Measurements from ENCODE around the gene TOP2A.

The TOP2A gene

GRCh38 chr17:40349895-40350688, 67.6 kb downstream of the TOP2A start:
- peaks cover 30% of the 10 kb centered on the region for H3K79me1 ChIP-seq (ENCODE audit: low read length)
- H2BK5ac ChIP-seq (ENCODE audit: low read length): peak overlapping the region; percentile 46
- no peak overlapping the region for H3K4ac ChIP-seq (ENCODE audit: low read depth, low read length)
- peaks cover 33% of the 10 kb centered on the region for H3K4me1 ChIP-seq (ENCODE audit: control insufficient read depth, low read depth, low read length)
- DNase-seq: peak; percentile 97
- H3K4me2 ChIP-seq (ENCODE audit: low read length): no peak overlapping the region
- H4K8ac ChIP-seq (ENCODE audit: low read depth, low read length): no peak overlapping the region
- peak overlapping the region; percentile 69 for H3K56ac ChIP-seq (ENCODE audit: low read length)
- WGBS (ENCODE audit: extremely low coverage, insufficient coverage, low lambda C conversion rate): no CpG with 5 or more reads among the region's 19 CpGs
- no peak overlapping the region for H3K27ac ChIP-seq (ENCODE audit: low read depth, low read length)
- no peaks in the 10 kb centered on the region for H3K27me3 ChIP-seq (ENCODE audit: insufficient read depth, low read length, poor library complexity)
- no peak overlapping the region for H3K18ac ChIP-seq (ENCODE audit: low read length)
- H3K4me3 ChIP-seq (ENCODE audit: low read length): no peak overlapping the region
- peak overlapping the region; percentile 4 for H3K23ac ChIP-seq (ENCODE audit: low read length)
- peaks cover 30% of the 10 kb centered on the region for H3K79me2 ChIP-seq (ENCODE audit: control insufficient read depth, insufficient read depth, low read length)
- no peak overlapping the region for H4K5ac ChIP-seq (ENCODE audit: low read length)
- H2AK5ac ChIP-seq (ENCODE audit: low read length): peak overlapping the region; percentile 13
- no peak overlapping the region for H2BK15ac ChIP-seq (replicated peaks; ENCODE audit: low read depth)
- no peak overlapping the region for H3K9ac ChIP-seq (ENCODE audit: low read length)
- H3K36me3 ChIP-seq (ENCODE audit: control insufficient read depth, insufficient read depth, low read length): peaks cover 4% of the 10 kb centered on the region
- H2BK120ac ChIP-seq (ENCODE audit: low read depth, low read length): no peak overlapping the region

DNA sequence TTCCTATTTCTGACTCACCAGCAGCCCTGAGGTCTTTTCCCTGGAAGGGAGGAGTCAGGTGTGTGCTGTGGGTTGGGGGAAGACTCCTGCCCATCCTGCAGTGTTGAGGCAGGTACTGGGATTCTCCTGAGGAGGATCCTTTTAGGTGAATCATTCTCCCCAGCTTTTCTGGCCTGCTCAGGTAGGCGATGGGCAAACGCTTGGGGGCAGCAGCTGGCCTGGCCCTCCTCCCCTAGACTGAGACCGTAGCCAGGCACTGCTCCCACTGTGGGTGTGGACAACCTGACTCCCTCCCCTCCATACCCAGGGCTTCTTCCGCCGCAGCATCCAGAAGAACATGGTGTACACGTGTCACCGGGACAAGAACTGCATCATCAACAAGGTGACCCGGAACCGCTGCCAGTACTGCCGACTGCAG, 68.2 kb downstream of the TOP2A start:
- no CpG with 5 or more reads among the region's 10 CpGs for WGBS (ENCODE audit: extremely low coverage, insufficient coverage, low lambda C conversion rate)
- H3K4me2 ChIP-seq (ENCODE audit: low read length): no peak overlapping the region
- H2BK120ac ChIP-seq (ENCODE audit: low read depth, low read length): no peak overlapping the region
- H3K23ac ChIP-seq (ENCODE audit: low read length): no peak overlapping the region
- no peaks in the 10 kb centered on the region for H3K27me3 ChIP-seq (ENCODE audit: insufficient read depth, low read length, poor library complexity)
- no peak overlapping the region for H3K18ac ChIP-seq (ENCODE audit: low read length)
- no peak overlapping the region for H2BK5ac ChIP-seq (ENCODE audit: low read length)
- H4K5ac ChIP-seq (ENCODE audit: low read length): no peak overlapping the region
- no peak overlapping the region for H2BK15ac ChIP-seq (replicated peaks; ENCODE audit: low read depth)
- no peak overlapping the region for H3K4me3 ChIP-seq (ENCODE audit: low read length)
- peaks cover 30% of the 10 kb centered on the region for H3K79me1 ChIP-seq (ENCODE audit: low read length)
- no peak overlapping the region for H2AK5ac ChIP-seq (ENCODE audit: low read length)
- DNase-seq: no peak
- no peak overlapping the region for H3K9ac ChIP-seq (ENCODE audit: low read length)
- peaks cover 38% of the 10 kb centered on the region for H3K4me1 ChIP-seq (ENCODE audit: control insufficient read depth, low read depth, low read length)
- no peak overlapping the region for H3K4ac ChIP-seq (ENCODE audit: low read depth, low read length)
- H3K36me3 ChIP-seq (ENCODE audit: control insufficient read depth, insufficient read depth, low read length): peaks cover 4% of the 10 kb centered on the region
- H3K27ac ChIP-seq (ENCODE audit: low read depth, low read length): no peak overlapping the region
- H3K79me2 ChIP-seq (ENCODE audit: control insufficient read depth, insufficient read depth, low read length): peaks cover 30% of the 10 kb centered on the region
- no peak overlapping the region for H4K8ac ChIP-seq (ENCODE audit: low read depth, low read length)
- peak overlapping the region; percentile 51 for H3K56ac ChIP-seq (ENCODE audit: low read length)

GRCh38 chr17:40348562-40349476, 68.9 kb downstream of the TOP2A start:
- Histone ChIP-seq H4K5ac (ENCODE audit: low read length) (no peak overlapping the region), H2BK5ac (ENCODE audit: low read length) (no peak overlapping the region), H2AK5ac (ENCODE audit: low read length) (peak overlapping the region; percentile 23), H2BK15ac (replicated peaks; ENCODE audit: low read depth) (no peak overlapping the region), H3K4ac (ENCODE audit: low read depth, low read length) (no peak overlapping the region), H3K4me1 (ENCODE audit: control insufficient read depth, low read depth, low read length) (peaks cover 41% of the 10 kb centered on the region), H3K4me2 (ENCODE audit: low read length) (no peak overlapping the region), H3K36me3 (ENCODE audit: control insufficient read depth, insufficient read depth, low read length) (peaks cover 4% of the 10 kb centered on the region), H3K27me3 (ENCODE audit: insufficient read depth, low read length, poor library complexity) (no peaks in the 10 kb centered on the region), H3K56ac (ENCODE audit: low read length) (peak overlapping the region; percentile 65), H3K18ac (ENCODE audit: low read length) (no peak overlapping the region), H3K4me3 (ENCODE audit: low read length) (no peak overlapping the region), H2BK120ac (ENCODE audit: low read depth, low read length) (no peak overlapping the region), H3K9ac (ENCODE audit: low read length) (peak overlapping the region; percentile 30), H3K23ac (ENCODE audit: low read length) (no peak overlapping the region), H4K8ac (ENCODE audit: low read depth, low read length) (no peak overlapping the region), H3K27ac (ENCODE audit: low read depth, low read length) (no peak overlapping the region), H3K79me1 (ENCODE audit: low read length) (peaks cover 30% of the 10 kb centered on the region), H3K79me2 (ENCODE audit: control insufficient read depth, insufficient read depth, low read length) (peaks cover 32% of the 10 kb centered on the region)
- no peak for DNase-seq
- no CpG with 5 or more reads among the region's 17 CpGs for WGBS (ENCODE audit: extremely low coverage, insufficient coverage, low lambda C conversion rate)

DNA sequence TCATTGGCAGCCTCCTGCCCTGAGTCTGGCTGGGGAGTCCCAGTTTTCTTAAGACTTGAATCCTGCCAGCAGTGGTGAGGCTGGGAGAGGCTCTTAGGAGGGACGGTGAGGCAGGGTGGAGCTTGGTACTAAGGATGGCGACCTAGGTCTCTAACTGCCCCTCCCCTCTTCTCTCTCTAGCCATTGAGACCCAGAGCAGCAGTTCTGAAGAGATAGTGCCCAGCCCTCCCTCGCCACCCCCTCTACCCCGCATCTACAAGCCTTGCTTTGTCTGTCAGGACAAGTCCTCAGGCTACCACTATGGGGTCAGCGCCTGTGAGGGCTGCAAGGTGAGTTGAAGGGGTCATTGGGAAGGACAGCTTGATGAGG, 69.6 kb downstream of the TOP2A start:
- no peak overlapping the region for H4K5ac ChIP-seq (ENCODE audit: low read length)
- no peak for DNase-seq
- WGBS (ENCODE audit: extremely low coverage, insufficient coverage, low lambda C conversion rate): no CpG with 5 or more reads among the region's 5 CpGs
- peak overlapping the region; percentile 6 for H2BK5ac ChIP-seq (ENCODE audit: low read length)
- peak overlapping the region; percentile 2 for H2BK120ac ChIP-seq (ENCODE audit: low read depth, low read length)
- peak overlapping the region; percentile 76 for H2AK5ac ChIP-seq (ENCODE audit: low read length)
- no peak overlapping the region for H3K4me3 ChIP-seq (ENCODE audit: low read length)
- H4K8ac ChIP-seq (ENCODE audit: low read depth, low read length): no peak overlapping the region
- H3K18ac ChIP-seq (ENCODE audit: low read length): no peak overlapping the region
- peak overlapping the region; percentile 83 for H3K56ac ChIP-seq (ENCODE audit: low read length)
- H2BK15ac ChIP-seq (replicated peaks; ENCODE audit: low read depth): no peak overlapping the region
- H3K4ac ChIP-seq (ENCODE audit: low read depth, low read length): no peak overlapping the region
- no peaks in the 10 kb centered on the region for H3K27me3 ChIP-seq (ENCODE audit: insufficient read depth, low read length, poor library complexity)
- H3K9ac ChIP-seq (ENCODE audit: low read length): peak overlapping the region; percentile 56
- peaks cover 37% of the 10 kb centered on the region for H3K79me2 ChIP-seq (ENCODE audit: control insufficient read depth, insufficient read depth, low read length)
- H3K27ac ChIP-seq (ENCODE audit: low read depth, low read length): no peak overlapping the region
- peaks cover 4% of the 10 kb centered on the region for H3K36me3 ChIP-seq (ENCODE audit: control insufficient read depth, insufficient read depth, low read length)
- H3K4me2 ChIP-seq (ENCODE audit: low read length): peak overlapping the region; percentile 19
- peaks cover 35% of the 10 kb centered on the region for H3K79me1 ChIP-seq (ENCODE audit: low read length)
- H3K4me1 ChIP-seq (ENCODE audit: control insufficient read depth, low read depth, low read length): peaks cover 47% of the 10 kb centered on the region
- no peak overlapping the region for H3K23ac ChIP-seq (ENCODE audit: low read length)

GRCh38 chr17:40347319-40348135, 70.2 kb downstream of the TOP2A start:
- Histone ChIP-seq H2AK5ac (ENCODE audit: low read length) (peak overlapping the region; percentile 76), H3K23ac (ENCODE audit: low read length) (no peak overlapping the region), H2BK15ac (replicated peaks; ENCODE audit: low read depth) (no peak overlapping the region), H3K4ac (ENCODE audit: low read depth, low read length) (no peak overlapping the region), H3K18ac (ENCODE audit: low read length) (peak overlapping the region; percentile 19), H3K4me1 (ENCODE audit: control insufficient read depth, low read depth, low read length) (peaks cover 46% of the 10 kb centered on the region), H3K27me3 (ENCODE audit: insufficient read depth, low read length, poor library complexity) (no peaks in the 10 kb centered on the region), H3K79me2 (ENCODE audit: control insufficient read depth, insufficient read depth, low read length) (peaks cover 43% of the 10 kb centered on the region), H3K9ac (ENCODE audit: low read length) (peak overlapping the region; percentile 56), H2BK5ac (ENCODE audit: low read length) (peak overlapping the region; percentile 87), H2BK120ac (ENCODE audit: low read depth, low read length) (peak overlapping the region; percentile 2), H3K79me1 (ENCODE audit: low read length) (peaks cover 36% of the 10 kb centered on the region), H4K8ac (ENCODE audit: low read depth, low read length) (no peak overlapping the region), H3K4me2 (ENCODE audit: low read length) (peak overlapping the region; percentile 19), H3K4me3 (ENCODE audit: low read length) (no peak overlapping the region), H3K36me3 (ENCODE audit: control insufficient read depth, insufficient read depth, low read length) (peaks cover 3% of the 10 kb centered on the region), H4K5ac (ENCODE audit: low read length) (no peak overlapping the region), H3K56ac (ENCODE audit: low read length) (peak overlapping the region; percentile 95), H3K27ac (ENCODE audit: low read depth, low read length) (no peak overlapping the region)
- DNase-seq: no peak
- no CpG with 5 or more reads among the region's 9 CpGs for WGBS (ENCODE audit: extremely low coverage, insufficient coverage, low lambda C conversion rate)
